HT-29 (cell line): Measurements from ENCODE around the gene CHN2. TPM values are rescaled to one million over a fixed set of nuclear protein-coding genes. Genes with fewer than 3 reads are reported as not detected.
"Not testable (repeated sequence)": the region's sequence is repeated elsewhere in the genome, so short reads cannot be mapped to it uniquely, and the experiment has no call there.

Experiments
- DNase-seq: peaks from one replicate; pipeline ENCODE4 v3.0.0-alpha.2; 2015; ENCODE audit warnings: low spot score
- total RNA-seq: library from RNA; depleted of rRNA; stranded (reverse); fragments of >200 nt; shearing (Covaris generic); gene quantifications from 2 replicates; pipeline ENCODE4 v1.2.3, GENCODE V29; 2014

Gene CHN2
- total RNA-seq, 1 experiment from 2014 or later, result 4.3 TPM

DNA sequence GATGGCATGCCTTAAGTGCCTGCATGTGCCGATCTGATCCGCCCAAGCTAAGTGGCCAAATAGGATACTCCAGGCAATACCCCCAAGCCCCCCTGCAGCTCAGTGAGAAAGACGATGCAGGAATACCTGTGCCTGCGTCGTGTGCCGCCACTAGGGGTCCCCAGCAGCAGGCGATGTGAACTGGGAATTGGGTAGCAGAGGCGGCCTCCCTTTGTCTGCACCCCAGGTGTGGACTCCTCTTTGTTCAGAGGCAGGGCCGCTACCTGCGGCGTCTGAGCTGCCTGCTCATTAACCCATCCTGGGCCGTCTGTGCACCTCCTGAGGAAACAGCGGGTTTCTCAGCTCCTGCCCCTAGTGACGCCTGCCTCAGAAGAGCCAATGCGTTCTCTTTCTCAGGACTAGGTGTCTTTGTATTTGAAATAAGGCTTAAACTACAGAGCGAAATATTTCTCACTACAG lies 4.8 kb upstream of the CHN2 start:
- peak; percentile 79 for DNase-seq

DNA sequence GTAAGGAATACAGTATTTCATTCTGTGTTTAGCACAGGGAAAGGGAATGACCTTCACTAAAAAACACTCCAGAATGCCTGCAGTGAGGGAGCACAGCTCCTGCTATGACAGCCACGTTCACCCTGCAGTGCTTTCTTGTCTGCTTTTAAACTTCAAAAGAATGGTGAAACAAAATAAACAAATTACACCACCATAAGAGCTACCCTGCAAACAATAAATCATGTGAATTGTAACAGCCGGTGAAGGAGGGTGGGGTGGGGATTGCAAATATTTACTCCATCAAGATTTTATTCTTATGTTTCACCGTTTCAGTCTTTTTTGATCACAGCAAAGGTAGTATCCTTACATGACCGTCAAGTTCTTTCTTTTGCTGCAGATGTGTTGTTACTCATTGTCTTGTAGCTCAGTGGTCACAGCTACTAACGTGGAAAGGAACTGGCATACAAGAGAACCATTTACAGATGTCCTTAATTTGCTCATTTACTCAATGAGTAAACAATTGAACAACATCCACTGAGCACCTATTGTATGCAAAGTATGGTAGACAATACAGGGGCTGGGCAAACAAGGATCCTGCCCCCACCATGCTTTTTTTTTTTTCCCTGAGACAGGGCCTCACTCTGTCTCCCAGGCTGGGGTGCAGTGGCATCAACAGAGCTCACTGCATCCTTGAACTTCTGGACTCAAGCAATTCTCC lies 4.1 kb upstream of the CHN2 start:
- DNase-seq, result no peak

DNA sequence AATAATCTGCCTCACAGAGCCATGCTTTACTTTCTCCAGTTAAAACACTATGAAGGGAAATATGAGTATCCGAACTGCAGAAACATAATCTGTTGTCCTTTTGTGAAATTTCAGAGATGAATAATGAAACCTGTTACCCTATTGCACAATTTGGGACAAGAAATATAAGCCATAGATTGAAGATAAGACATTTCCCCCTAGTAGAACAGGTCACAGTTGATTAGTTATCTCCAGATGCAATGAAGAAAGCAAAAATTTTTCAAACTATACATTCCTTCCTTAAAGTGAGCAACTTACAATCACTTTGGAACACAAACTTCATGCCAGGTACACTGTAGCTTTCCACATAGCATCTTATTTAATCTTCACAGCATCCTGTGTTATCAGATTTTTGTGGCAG lies 2.3 kb upstream of the CHN2 start:
- no peak for DNase-seq

GRCh38 chr7:29192811-29193210 lies 1.8 kb upstream of the CHN2 start:
- DNase-seq, result no peak

GRCh38 chr7:29193316-29194205 lies 1.0 kb upstream of the CHN2 start:
- DNase-seq, result no peak

- DNase-seq, result no peak
Measured at GRCh38 chr7:29194206-29194593, 375 bp upstream of the CHN2 start.

DNA sequence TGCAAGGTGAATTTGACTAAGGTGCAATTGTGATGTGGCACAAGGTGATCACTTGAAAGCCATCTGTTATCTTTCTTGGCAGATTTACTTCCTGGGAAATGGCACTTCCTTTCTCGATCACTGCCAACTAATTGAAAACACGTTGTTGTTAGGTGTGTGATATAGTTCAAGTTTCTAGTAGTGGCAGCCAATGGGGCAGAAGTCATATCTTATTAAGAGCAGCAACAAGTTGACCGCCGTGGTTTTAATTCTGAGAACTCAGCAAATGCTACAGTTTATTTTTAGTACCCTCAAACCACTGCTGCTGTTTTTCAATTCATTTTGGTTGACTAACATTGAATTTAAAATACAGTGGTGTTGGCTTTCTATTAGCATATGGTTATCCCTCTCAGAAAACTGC lies 1.6 kb downstream of the CHN2 start:
- DNase-seq, result no peak

- DNase-seq, result no peak
Measured at GRCh38 chr7:29196971-29197595, 2.5 kb downstream of the CHN2 start.

DNA sequence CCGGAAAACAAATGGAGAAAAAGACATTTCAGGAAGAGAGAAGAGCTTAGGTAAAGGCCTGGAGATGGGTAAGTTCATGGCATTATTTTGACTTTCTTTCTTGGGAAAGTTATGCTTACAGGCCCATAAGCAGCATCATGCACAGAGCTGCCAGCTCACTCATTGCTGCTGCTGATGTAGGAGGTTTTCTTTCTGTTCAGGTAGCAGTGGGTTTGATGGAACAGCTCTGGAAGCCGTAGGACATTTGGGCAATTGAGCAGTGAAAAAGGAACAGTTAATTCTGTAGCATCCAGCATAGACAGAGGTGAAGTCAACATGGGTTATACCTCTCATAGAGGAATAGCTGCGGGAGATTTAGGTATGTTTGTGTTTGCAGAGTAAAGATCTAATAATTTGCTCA lies 3.3 kb downstream of the CHN2 start:
- DNase-seq, result no peak

- no peak for DNase-seq
Measured at GRCh38 chr7:29199776-29200175, 5.2 kb downstream of the CHN2 start.

DNA sequence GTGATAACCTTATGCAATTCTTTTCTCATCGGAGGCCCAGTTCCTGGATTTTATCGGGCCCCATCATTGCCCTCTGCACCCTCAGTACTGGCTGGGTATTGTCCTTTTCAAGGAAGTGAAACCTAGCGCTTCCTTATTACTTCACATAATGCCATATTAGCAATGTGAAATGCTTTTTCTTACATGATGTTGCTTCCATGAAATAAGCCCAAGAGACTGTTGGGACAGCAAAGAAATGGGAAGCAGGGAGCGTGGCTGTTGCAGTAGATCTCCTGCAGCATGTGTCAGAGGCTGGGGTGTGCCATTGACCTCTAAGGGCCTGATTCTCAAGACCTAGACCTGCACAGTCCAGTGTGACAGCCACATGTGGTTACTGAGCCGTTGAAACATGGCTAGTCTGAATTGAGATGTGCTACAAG lies 8.1 kb downstream of the CHN2 start:
- DNase-seq, result no peak

DNA sequence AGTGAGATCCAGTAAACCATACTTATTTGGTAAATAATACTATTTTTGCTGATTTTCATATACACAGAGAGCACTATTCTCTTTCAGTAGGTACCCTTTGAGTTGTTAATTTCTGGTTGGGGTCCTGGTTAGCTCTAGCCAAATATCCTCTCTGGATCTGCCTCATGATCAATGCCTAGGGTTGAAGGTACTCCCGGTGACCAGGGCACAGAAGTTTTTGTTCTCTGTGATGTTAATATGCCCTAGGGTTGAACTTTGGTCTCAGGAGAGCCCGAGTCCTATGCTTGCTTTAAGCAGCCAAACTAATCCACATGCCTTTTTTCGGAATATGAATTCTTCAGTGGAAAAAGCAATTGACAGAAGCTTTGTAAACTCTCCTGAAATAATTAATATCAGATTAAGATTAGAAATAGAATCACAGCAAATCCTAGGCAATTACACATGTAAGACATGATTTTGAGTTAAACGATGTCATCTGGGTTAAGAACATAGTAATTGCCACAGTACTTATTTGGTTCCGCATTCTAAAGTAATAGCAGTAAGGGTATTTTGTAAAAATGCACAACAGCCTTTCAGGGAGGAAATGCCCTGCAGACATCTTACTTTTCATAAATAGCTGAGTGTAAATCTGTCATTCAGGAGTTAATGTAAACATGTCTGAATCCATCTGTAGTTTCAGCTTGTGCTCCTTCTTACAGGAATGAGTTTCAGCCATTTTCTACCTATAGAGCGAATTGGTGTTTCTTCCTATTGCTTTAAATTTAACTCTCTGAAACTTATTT lies 10.1 kb downstream of the CHN2 start:
- DNase-seq, result no peak

DNA sequence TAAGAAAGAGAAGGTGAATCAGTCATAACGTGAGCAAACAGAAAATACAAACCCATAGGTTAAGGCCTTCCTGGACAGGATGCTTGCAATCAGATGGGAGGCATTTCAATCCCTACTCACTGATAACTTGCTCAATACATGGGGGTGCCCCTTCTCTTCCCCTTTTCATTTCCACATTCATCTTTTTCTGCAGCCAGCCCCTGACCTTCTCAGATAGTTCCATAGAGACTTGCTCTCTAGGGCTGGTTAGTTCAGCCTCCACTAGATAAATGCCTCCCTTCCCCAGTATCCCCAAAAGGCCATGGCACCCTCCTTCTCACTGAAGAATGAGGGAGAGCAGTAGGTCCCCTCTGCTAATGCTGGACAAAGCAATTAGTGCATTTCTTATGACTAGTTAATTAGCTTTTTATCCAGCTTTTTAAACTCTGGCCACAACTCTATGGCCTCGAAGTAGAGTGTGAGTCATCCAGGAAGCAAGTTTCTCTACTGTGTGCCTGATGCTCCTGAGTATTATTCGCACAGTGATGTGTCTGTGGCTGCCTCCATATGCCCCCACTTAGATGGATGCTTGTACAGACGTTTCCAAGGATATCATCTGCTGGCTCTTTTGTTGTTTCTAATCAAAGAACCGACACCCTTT lies 12.7 kb downstream of the CHN2 start:
- peak; percentile 48 for DNase-seq

DNA sequence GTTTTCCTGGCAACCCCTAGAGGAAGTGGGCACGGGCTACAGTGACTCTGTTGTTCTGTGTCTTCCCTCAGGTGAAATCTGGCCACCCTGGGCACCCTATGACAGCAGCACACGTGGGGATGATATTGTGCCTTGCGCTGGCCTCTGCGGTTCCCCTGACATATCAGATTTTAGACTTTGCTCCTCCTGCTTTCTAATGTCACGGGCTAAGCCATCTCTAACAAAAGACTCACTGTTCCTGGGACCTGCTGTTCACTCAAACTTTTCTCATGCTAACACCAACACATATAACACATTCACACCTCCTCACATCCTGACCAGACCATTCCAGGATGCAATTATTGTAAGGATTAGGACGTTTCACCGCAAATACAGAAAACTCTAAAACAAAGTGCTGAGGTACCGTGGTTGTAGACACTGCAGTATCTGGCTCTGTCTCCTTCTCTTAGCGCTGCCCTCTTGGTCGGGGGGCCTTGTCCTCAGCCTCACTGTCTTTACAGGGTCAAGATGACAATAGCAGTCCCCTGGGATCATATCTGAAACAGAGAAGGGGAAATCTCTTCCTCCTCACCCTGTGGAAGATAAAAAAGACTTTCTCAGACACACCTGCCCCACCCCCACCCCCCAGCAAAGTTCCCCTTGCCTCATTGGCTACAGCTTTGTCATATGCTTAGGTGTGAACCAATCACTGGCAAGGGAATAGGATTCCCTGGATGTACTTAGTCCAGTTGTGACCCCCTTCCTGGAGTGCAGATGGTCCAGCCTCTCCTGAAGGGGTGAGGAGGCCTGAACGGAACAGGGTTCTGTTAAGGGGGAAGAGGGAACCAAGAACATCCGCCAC lies 14.1 kb downstream of the CHN2 start:
- peak; percentile 50 for DNase-seq

DNA sequence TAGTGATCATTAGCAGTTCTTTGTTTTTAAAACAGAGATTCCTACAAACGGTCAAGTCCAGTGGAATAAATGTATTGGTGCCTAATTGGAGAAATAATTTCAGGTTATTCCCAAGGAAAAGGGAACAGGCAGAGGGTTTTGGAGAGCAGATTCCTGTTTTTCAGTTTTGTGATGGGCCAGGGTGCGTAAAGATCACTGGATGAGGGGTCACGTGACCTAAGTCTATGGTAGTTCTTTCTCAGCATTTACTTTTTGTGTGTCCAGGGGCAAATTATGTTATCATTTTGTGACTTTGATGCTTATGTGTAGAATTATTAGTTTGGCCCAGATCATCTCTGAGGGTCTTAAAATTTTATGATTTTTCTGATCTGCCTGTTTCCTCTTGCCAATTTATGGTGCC lies 15.2 kb downstream of the CHN2 start:
- DNase-seq, result no peak

GRCh38 chr7:29212736-29213135 lies 18.2 kb downstream of the CHN2 start:
- DNase-seq, result not testable (repeated sequence)

GRCh38 chr7:29214056-29214455 lies 19.5 kb downstream of the CHN2 start:
- DNase-seq, result no peak

- DNase-seq, result no peak
Measured at GRCh38 chr7:29214816-29215215, 20.2 kb downstream of the CHN2 start.

- no peak for DNase-seq
Measured at GRCh38 chr7:29216128-29216527, 21.6 kb downstream of the CHN2 start.

DNA sequence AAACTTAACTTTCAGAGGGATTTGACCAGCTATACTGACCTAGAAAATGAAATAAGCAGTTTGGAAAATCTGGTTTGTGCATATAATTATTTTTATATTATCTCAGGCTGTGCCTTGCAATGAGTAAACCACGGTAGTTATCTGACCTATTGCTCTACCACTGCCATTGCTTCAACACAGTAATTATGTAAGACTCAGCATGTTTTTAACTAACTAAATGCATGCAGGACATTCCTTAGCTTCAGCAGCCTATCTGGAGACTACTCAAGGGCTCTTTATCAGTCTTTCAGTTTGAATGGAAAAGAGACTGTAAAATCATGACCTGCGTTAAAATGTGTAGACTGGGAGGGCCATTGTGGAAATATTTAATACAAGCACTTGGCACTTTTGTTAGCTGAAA lies 22.5 kb downstream of the CHN2 start:
- DNase-seq, result no peak
